ENCODE results near the gene ARMH4.
A peak's percentile ranks its signal among the peaks of the same experiment; 100 is the strongest.

ARMH4 gene

GRCh38 chr14:58152014-58152857 is at the start of gene ARMH4:
Gene ARMH4 (minus strand): TSS chr14:58152213. CDS start chr14:58139358, 12,855 bp downstream.
- DNase-seq (ENCODE audit: extremely low read depth in 1 of 2, low read depth in 1 of 2) = peak; percentile 23 to 52

- DNase-seq (ENCODE audit: extremely low read depth in 1 of 2, low read depth in 1 of 2) = no peak
Measured at GRCh38 chr14:58200846-58201245, 48.8 kb upstream of the ARMH4 start.

GRCh38 chr14:58200480-58200841 is 48.4 kb upstream of the ARMH4 start:
- DNase-seq (ENCODE audit: extremely low read depth in 1 of 2, low read depth in 1 of 2) = no peak

GRCh38 chr14:58199726-58200479 is 47.9 kb upstream of the ARMH4 start, which contains the start of gene ACTR10:
Gene ACTR10 (plus strand): TSS chr14:58200149. CDS start chr14:58200218, 69 bp downstream.
- peak; percentile 87 to 89 for DNase-seq (ENCODE audit: extremely low read depth in 1 of 2, low read depth in 1 of 2)

GRCh38 chr14:58198086-58198485 is 46.1 kb upstream of the ARMH4 start:
- DNase-seq (ENCODE audit: extremely low read depth in 1 of 2, low read depth in 1 of 2) = no peak

- no peak for DNase-seq (ENCODE audit: extremely low read depth in 1 of 2, low read depth in 1 of 2)
Measured at GRCh38 chr14:58196198-58196597, 44.2 kb upstream of the ARMH4 start.

- no peak for DNase-seq (ENCODE audit: extremely low read depth in 1 of 2, low read depth in 1 of 2)
Measured at GRCh38 chr14:58193542-58193941, 41.5 kb upstream of the ARMH4 start.

- no peak for DNase-seq (ENCODE audit: extremely low read depth in 1 of 2, low read depth in 1 of 2)
Measured at GRCh38 chr14:58191763-58192601, 40.0 kb upstream of the ARMH4 start.

- no peak for DNase-seq (ENCODE audit: extremely low read depth in 1 of 2, low read depth in 1 of 2)
Measured at GRCh38 chr14:58189176-58189575, 37.2 kb upstream of the ARMH4 start.

GRCh38 chr14:58177125-58177524 is 25.1 kb upstream of the ARMH4 start:
- DNase-seq (ENCODE audit: extremely low read depth in 1 of 2, low read depth in 1 of 2) = no peak

- DNase-seq (ENCODE audit: extremely low read depth in 1 of 2, low read depth in 1 of 2) = peak; percentile 5 to 41
Measured at GRCh38 chr14:58171090-58171489, 19.1 kb upstream of the ARMH4 start.

GRCh38 chr14:58167891-58168290 is 15.9 kb upstream of the ARMH4 start:
- no peak for DNase-seq (ENCODE audit: extremely low read depth in 1 of 2, low read depth in 1 of 2)

GRCh38 chr14:58167057-58167456 is 15.0 kb upstream of the ARMH4 start:
- no peak for DNase-seq (ENCODE audit: extremely low read depth in 1 of 2, low read depth in 1 of 2)

- peak; percentile 11 to 63 for DNase-seq (ENCODE audit: extremely low read depth in 1 of 2, low read depth in 1 of 2)
Measured at GRCh38 chr14:58166005-58166983, 14.3 kb upstream of the ARMH4 start.

- DNase-seq (ENCODE audit: extremely low read depth in 1 of 2, low read depth in 1 of 2) = no peak
Measured at GRCh38 chr14:58160561-58160960, 8.5 kb upstream of the ARMH4 start.

- no peak for DNase-seq (ENCODE audit: extremely low read depth in 1 of 2, low read depth in 1 of 2)
Measured at GRCh38 chr14:58151133-58152013, 640 bp downstream of the ARMH4 start.

GRCh38 chr14:58150243-58150805 is 1.7 kb downstream of the ARMH4 start:
- DNase-seq (ENCODE audit: extremely low read depth in 1 of 2, low read depth in 1 of 2) = no peak

- no peak for DNase-seq (ENCODE audit: extremely low read depth in 1 of 2, low read depth in 1 of 2)
Measured at GRCh38 chr14:58149196-58149595, 2.8 kb downstream of the ARMH4 start.

- no peak for DNase-seq (ENCODE audit: extremely low read depth in 1 of 2, low read depth in 1 of 2)
Measured at GRCh38 chr14:58146399-58146798, 5.6 kb downstream of the ARMH4 start.
